ENCODE data around the gene ARHGAP23. TPM values are rescaled to one million over a fixed set of nuclear protein-coding genes. Genes with fewer than 3 reads are reported as not detected.
A peak's percentile ranks its signal among the peaks of the same experiment; 100 is the strongest.
"Not testable (repeated sequence)": the region's sequence is repeated elsewhere in the genome, so short reads cannot be mapped to it uniquely, and the experiment has no call there.

ARHGAP23 gene
- total RNA-seq, 1 donor from 2014 or later = 68.6 TPM

DNA sequence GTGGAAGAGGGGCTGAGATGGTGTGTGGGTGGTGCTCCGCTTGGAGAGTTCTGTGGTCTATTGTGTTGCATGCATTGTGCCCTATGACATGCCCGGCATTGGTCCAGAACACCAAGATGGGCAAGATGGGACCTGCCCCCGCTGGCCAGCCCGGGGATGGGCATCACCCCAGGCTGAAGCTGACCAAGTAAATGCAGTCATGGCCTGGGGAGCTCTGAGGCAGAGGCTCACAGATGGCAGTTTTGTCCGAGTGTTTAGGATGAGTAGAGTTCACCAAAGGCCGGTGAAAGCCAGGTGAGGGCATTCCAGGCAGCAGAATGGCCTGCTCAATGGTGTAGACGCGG is 54.4 kb downstream of the ARHGAP23 start:
- not testable (repeated sequence) for DNase-seq (ENCODE audit: low read depth)

DNA sequence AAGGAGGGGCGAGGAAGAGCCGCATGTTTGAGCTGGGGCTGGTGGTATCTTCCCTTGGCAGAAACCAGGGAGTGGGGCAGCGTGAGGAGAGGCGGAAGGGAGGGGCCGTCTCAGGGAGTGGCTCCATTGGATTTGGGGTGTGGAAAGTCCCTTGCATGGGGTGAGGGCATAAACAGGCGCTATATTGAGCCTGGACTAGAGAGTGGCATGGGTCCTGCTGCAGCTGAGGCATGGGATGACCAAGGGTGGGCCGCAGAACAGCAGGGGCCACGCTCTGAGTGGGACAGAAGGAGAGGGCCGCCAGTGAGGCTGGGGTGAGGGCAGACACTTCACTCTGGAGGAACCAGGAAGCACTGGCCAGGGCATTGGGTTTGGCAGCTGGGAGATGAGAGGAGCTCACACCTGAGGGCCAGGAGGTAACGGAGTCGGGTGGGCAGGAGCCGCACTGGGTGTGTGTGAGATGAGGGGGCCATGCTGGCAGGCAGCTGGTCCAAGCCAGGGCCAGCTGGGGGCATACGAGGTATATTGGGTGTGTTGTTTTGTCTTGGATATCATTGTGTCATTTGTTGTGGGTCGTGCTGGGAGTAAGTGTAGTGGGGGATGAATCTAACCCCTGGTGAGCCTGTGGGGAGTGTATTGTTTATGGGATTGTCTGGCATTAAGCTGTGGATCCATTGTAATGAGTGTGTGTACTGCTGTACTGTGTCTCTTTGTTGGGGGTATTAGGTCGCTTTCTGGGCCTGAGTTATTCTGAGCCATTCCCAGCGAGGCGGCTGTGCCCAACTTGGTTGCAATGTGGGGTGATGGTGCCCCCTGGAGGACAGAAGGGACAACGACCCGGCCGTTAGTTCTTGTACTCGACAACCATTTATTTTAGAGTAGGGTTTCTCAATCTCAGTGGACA is 56.2 kb downstream of the ARHGAP23 start:
- DNase-seq (ENCODE audit: low read depth) = peak; percentile 76

DNA sequence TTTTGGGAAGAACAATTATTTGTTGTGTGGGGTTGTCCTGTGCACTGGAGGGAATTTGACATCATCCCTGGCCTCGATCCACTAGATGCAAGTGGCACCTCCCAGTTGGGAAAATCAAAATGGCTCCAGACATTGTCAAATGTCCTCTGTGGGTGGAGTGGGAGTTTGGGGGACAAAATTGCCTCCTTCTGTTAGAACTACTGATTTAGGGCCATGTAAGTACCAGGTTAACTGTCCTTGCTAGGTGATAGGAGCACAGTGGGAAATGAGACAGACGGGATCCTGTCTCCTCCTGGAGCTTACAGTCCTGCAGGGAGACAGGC is 56.8 kb downstream of the ARHGAP23 start:
- DNase-seq (ENCODE audit: low read depth) = no peak

DNA sequence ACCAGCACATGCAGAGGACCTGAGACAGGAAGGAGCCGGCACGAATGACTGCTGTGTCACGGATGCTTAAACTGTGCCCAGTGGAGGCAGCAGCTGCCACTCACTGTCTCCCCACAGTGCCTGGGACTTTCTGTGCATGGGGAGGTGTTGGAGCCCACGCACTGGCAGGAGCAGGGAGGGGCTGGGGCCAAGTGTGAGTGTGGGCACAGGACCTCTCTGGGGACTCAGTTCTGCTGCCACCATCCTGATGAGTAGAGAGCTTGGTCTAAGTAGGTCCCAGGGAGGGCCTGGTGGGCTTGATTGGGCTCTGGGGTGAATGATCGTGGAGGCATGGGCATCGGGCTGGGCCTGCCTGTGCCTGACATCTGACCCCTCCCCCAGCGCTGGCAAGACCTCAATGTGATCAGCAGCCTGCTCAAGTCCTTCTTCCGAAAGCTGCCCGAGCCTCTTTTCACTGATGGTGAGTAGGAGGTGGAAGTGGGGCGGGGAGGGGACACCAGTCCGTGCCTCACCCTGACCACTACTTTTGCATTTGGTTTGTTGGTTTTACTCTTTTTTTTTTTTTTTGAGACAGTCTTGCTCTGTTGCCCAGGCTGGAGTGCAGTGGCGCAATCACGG is 57.5 kb downstream of the ARHGAP23 start:
- DNase-seq (ENCODE audit: low read depth) = not testable (repeated sequence)

DNA sequence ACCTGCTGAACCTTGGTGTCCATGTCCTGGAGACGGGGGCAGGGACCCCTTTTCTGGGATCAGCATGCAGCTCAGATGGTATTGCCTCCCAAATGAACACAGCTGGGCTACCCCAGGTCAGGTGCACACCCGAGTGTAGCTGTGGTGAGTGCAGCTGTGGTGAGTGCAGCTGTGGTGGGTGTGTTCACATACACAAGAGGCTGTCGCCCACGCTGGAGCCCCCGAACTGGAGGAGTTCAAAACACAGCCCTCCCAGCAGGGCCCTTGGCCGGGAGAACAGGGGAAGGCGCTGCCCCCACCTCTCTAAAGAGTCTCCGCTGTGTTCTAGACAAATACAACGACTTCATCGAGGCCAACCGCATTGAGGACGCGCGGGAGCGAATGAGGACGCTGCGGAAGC is 61.5 kb downstream of the ARHGAP23 start:
- not testable (repeated sequence) for DNase-seq (ENCODE audit: low read depth)

DNA sequence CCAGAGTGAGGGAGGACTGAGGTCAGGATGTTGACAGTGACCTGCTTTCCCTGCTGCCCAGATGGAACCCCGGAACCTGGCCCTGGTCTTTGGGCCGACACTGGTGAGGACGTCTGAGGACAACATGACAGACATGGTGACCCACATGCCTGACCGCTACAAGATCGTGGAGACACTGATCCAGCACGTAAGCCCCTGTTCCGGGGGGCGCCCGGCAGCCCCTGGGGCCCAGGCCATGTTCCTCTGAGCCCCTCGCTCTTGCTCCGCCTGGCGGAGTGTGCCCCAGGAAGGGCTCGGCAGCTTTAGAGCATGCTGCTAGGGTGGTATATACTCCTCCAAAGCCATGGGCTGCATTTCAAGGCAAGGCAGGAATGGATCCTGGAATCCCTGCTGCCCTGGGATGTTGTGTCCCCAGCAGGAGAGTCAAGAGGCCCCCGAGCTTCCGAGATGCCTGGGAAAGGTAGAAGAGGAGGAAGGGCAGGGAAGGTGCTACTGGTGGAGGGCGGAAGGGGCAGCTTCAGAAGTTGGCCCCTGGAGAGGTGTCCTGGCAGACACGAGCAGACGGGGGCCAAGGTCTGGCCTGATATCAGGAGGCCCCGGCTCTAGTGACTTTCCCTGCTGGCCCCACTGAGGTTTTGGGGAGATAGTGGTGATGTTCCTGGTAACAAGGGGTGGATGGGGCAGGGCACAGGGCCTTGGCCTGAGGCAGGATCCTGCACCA is 63.2 kb downstream of the ARHGAP23 start:
- DNase-seq (ENCODE audit: low read depth) = not testable (repeated sequence)

DNA sequence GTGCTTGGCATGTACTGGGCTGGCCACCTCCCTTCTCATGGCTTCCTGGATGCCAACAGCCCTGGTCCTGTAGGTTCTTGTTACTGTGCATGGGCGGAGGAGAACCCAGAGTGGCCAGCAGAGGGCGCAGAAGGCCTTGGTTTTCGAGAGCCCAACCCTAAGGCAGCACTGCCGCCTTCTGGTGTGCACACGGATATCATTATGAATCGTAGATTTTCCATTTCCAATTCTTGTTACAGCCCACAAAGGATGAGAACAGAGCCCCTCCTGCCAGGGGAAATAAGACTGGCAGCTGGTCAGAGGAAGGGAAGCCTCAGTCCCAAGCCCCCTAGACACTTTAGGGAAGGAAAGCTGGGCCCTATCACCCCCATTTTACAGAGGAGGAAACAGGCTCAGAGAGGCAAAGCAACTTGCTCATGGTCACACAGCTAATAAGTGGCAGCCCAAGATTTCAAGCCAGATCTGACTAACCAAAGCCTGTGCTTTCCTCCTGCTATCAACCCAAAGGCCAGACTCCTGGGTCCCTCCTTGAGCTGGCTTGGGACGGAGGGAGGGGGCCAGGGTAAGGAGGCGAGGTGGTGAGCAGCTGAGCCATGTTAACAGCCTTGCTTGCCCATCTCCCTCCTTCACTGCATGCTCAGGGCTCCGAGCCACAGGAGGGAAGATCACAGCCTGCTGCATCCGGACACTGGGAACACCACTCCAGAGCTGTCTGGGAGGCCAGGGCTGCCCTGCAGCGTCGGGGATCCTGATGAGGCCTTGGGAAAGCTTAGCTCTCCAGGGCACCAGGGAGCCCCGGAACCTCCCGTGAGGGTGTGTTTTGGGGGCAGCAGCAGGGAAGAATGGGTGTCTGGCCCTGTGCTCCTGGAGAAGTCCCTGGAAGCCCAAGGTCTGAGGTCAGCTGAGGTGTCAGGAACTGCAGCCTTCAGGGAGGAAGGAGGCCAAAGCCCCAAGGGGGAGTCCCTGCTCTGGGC is 64.1 kb downstream of the ARHGAP23 start:
- peak; percentile 85 for DNase-seq (ENCODE audit: low read depth)

DNA sequence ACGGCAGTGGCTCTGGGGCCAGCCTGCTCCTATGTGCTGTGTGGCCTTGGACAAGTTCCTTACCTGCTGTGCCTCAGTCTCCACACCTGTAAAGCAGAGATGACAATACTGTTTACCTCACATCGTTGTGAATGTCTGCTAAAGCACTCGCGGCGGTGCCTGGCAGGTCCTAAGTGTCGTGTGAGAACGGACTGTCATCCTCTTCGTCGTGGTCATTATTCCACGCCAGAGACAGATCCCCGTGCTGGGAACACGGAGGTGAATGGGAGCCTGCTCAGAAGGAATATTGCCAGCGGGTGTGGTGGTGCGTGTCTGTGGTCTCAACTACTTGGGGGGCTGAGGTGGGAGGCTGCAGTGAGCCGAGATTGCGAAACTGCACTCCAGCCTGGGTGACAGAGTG is 65.9 kb downstream of the ARHGAP23 start:
- DNase-seq (ENCODE audit: low read depth) = not testable (repeated sequence)

DNA sequence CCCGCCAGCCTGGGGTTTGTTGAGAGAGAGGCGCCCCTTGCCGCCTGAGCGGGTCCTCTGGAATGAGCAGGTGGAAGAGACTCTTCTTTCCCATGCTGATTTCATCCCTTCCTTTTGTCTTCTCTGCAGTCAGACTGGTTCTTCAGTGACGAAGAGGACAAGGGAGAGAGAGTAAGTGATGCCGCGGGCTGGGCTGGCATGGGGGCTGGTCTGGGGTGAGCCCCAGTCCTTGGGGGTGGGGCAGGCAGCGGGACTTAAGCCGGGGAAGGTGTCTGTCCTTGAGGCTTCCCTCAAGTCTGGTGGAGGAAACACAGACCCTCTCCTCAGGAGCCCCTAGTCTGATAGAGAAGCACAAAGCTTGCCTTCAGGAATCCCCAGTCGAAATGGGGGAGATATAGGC is 69.4 kb downstream of the ARHGAP23 start:
- DNase-seq (ENCODE audit: low read depth) = not testable (repeated sequence)

DNA sequence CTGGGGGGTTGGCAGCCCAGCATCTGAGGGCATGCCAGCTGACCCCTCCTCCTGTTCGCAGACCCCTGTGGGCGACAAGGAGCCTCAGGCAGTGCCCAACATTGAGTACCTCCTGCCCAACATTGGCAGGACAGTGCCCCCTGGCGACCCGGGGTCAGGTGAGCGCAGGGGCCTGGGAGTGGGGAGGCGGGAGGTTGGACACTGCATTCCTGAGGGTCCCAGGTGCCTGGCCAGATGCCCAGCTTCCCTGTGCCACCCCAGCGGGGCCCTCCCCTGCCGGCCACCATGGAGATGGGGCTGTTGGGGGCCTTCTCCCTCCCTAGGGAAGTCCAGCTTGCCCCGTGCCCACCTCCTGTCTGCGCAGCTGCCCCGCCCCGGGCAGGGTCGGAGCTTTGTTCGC is 70.1 kb downstream of the ARHGAP23 start:
- DNase-seq (ENCODE audit: low read depth) = no peak

DNA sequence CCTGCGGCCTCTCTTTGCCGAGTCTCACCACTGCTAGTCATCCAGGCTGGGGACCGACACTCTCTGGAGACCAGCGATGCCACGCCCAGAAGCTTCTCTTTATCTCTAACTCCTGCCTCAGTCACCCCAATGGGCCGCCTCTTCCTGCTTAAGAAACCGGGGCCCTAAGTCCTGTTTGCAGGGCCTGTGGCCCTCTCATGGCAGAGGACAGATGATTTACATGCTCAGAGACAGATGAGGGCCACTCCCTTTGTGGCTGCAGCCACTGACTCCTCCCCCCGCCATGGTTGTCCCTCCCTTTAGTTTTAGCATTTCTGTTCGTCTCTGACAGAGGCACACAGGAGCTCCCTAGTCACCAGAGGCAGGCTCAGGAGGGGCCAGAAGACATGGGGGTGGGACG is 71.0 kb downstream of the ARHGAP23 start:
- DNase-seq (ENCODE audit: low read depth) = not testable (repeated sequence)

DNA sequence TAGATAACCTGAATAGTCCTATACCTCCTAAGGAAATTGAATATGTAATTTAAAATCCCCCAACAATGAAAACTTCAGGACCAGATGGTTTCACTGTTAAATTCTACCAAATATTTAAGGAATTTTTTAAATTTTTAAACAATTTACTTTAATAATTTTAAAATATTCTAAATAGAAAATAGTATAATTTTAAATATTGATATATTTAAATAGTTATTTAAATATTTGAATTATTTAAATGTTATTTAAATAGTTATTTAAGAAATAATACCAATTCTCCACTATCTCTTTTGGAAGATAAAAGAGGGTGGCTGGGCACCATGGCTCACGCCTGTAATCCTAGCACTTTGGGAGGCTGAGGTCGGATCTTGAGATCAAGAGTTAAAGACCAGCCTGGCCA is 73.5 kb downstream of the ARHGAP23 start:
- DNase-seq (ENCODE audit: low read depth) = not testable (repeated sequence)

DNA sequence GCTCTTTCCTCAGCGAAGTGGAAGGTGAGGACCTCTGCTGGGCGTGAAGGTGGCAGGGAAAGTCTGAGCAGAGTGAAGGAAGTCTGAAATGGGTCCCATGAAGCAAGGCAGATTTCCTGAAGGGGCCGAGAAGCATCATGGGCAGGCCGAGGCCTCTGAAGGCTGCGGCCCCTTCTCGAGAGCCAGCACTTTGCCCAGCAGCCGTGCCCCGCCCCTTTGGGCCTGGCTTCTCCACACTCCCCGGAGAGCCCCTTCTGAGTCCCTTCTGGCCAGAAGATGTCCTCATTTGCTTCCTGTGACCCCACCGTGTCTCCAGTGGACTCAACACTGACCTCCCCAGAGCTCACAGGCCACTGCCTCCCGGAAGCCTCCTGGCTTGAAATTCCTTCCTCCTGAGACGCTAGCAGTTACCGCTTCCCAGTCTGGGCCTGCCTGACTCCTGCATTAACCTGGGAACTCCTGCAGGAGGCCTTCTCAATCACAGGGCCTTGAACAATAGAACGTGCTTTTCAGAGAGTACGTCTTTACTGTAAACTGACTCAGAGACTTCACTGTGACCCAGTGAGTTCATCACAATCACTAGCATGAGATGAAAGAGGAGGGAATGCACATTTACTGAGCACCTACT is 75.1 kb downstream of the ARHGAP23 start:
- not testable (repeated sequence) for DNase-seq (ENCODE audit: low read depth)

DNA sequence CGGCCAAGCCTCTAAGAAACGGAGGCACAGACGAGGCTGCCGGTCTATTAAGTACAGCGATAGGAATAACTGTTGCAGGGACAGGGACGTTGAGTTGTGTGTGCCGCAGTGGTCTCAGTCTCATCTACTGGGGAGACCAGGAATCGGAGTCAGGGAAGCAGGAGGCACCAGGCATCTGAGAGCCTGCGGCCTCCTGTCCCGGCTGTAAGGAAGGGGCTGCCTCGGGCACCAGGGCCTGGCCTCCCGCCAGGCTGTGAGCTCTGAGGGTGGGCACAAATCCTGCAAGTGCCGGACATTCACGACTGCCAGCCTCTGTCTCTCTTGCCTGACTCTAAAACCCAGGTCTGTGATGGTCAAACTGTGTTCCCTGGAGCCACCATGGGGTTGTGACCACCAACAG is 76.0 kb downstream of the ARHGAP23 start:
- DNase-seq (ENCODE audit: low read depth) = no peak

DNA sequence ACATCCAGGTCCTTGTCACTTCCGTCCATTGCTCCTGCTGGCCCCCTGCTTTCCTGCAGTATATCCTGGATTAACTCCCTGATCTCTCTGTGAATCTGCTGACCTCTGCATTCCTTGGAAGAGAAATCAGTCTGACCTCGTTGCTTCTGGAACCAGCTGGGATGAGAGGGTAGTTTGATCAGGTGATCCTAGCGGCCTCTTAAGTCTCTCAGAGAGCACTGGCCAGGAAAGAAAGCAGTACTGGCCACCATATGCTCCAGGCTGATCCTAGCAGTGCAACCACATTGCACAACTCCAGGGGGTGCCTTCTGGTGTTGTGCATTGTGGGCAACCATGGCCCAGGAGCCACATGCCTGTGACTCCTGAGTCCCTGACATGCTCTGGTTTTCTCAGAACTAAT is 79.2 kb downstream of the ARHGAP23 start:
- no peak for DNase-seq (ENCODE audit: low read depth)

DNA sequence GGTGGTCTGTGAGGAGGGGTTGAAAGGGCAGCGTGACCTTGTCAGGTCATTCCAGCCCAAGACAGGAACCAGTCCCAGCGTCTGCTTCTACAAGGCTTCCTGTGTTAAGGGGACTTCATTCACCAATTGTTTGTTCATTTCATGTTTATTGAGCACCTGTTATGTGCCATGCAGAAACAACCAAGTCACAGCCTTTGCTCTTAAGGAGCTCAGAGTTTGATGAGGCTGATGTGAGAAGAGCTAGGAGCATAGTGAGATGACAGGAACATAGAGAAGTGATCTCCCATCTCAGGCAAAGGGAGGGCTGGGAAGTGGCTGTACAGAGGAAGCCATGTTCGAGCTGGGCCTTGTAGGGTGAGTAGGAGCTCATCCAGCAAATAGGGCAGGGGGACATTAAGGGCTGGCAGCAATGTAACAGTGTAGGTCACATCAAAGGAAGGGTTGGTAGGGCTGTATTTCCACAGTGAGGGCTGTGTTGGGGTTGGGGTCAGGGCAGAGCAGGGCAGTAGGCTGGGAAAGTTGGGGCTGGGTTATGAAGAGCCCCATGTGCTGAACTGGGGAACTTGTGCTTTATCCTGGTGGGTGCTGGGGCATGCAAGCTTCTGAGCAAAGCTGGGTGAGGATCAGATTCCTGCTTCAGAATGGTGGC is 79.8 kb downstream of the ARHGAP23 start:
- no peak for DNase-seq (ENCODE audit: low read depth)

DNA sequence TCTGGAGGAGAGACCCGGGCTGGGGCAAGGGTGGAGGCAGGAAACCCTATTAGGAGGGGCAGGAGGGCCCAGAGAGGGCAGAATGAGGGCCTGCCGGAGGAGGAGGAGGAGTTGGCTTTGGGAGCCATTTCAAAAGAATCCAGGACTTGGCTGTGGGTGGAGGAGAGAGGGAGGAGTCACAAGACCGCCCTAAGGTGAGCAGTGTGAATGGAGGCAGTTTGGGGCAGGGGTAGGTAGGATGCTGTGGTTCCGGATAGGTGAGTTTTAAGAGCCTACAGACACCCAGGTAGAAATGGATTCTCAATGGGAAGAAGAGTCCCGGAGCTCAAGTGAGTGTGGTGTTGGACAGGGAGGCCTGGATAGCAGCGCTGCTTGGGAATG is 80.3 kb downstream of the ARHGAP23 start:
- DNase-seq (ENCODE audit: low read depth) = no peak

DNA sequence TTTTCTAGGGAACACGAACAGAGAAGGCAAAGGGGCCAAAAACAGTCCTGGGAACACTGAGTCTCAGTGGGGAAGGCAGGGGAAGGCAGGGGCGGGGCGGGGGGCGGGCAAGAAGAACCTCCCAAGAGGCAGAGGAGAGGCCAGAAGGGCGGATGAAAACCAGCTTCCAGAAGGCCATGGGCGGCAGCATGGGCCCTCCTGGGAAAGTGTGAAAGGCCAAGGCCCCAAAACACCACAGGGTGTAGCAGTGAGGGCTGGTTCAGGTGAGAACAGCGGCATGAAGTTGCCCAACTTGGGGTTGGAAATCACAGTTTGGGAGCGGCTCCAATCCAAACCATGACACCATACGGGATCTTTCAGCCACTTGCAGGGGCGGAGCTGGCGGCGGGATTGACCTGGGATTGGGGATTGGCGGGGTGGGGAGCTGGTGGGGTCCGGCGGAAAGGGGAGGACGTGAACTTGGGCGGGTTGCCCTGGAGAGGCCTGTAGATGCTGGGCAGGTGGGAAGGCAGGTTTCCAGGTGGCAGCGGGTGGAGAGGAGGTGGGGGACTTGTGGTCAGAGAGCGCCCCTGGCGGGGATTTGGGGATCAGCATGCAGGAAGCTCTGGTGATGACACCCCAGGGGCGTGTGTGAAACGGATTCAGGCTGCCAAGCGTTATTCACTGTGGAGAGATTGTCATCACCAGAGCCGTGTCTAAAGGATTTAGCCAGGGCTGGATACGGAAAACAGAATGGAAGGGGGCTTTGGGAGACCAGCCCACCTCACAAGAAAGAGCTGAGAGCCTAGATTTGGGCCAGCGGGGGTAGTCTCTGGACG is 80.9 kb downstream of the ARHGAP23 start:
- peak; percentile 81 for DNase-seq (ENCODE audit: low read depth)

DNA sequence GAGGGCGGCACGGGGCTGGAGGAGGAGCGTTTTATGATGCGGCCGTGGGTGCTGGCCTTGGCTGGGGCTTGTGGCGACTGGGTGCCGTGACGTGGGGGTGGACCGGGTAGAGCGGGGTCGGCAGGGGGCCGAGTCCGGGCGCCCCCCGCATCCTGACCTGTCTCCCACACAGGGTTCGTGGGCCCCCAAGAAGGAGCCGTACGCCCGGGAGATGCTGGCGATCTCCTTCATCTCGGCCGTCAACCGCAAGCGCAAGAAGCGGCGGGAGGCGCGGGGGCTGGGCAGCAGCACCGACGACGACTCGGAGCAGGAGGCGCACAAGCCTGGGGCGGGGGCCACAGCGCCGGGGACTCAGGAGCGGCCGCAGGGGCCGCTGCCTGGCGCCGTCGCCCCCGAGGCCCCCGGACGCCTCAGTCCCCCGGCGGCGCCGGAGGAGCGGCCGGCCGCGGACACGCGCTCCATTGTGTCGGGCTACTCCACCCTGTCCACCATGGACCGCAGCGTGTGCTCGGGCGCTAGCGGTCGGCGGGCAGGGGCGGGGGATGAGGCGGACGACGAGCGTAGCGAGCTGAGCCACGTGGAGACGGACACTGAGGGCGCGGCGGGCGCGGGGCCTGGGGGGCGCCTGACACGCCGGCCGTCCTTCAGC is 81.6 kb downstream of the ARHGAP23 start:
- no peak for DNase-seq (ENCODE audit: low read depth)
